LHCN-M2 (cell line): ENCODE data around the gene IQCE. TPM values are rescaled to one million over a fixed set of nuclear protein-coding genes. Genes with fewer than 3 reads are reported as not detected.

Experiments
- DNase-seq: peaks from one replicate; pipeline ENCODE4 v3.0.0-alpha.2; 2012; ENCODE audit warnings: low read depth
- total RNA-seq: library from RNA; depleted of rRNA; stranded (reverse); fragments of >200 nt; gene quantifications from 2 replicates; pipeline ENCODE4 v1.2.3, GENCODE V29; 2014; rRNA removed

IQCE gene
- total RNA-seq, 1 experiment from 2014 or later: 15.3 TPM

DNA sequence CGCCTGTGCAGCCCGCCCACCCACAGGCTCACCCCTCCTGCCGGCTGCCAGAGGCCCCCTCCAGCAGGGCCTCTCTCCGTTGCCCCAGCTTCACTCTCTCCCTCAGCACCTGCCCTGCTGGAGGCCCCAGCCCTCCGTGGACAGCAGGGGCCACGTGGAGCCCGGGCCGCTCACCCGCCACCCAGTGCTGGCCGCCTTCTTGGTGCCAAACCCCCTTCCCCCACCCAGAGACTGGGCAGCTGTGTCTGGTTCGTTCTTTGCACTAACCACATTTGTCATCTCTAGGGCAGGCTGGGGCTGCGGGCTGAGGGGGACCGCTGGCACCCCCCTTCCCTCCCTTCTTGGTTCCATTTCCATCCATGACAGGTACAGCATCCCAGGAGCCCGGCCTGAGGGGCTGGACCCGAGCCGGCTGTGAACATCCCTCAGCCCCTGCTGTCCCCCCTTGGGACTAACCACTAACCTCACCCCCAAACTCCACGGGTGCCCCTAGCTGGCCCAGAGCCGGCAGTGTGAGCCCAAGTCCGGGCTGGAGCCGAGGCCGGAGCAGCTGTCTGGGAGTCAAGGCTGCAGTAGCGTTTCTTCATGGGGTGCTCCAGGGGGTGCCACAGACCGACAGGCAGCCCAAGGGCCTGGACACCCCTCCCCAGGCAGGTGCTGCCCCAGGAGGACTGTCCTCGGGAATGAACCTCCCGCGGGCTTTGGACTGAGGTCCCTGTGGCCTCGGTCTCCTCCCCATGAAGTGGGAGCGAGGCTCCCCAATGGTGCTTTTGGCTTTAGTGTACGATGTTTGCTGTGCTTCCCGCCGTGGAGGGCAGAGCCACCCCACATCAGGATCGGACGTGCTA, 103.7 kb downstream of the IQCE start:
- no peak for DNase-seq

DNA sequence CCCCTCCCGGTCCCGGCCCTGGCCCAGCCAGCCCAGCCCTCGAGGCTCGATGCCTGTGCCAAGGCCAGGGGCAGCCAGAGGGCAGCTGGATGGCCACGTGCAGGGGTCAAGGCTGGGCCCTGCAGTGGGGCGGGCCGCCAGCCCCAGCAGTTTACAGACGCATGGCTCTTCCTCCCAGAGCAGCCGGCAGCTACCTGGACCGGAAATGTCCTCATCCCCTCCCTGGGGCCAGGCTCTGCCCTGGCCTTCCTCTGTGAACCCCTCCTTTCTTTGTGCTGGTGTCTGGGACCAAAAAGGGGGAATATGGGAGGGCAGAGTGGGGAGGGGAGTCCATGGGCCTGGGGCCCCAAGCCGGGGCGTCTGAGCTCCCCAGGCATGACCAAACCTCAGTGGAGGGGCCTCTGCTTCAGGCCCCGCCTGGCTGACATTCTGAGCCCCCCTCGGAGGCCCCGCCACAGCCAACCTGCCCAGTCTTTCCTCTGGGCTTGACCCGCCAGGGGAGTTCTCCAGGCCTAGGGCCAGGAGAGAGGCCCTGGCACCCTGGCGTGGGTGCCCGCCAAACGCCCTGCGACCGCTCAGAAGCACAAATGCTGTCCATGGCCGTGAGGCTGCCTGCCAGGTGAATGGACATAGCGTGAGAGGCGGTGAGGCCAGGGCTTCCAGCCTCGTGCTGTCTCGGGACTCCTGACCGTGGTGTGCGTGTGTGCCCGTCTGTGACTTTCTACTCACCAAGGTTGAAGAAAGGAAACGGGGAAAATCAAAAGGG, 104.5 kb downstream of the IQCE start:
- no peak for DNase-seq

DNA sequence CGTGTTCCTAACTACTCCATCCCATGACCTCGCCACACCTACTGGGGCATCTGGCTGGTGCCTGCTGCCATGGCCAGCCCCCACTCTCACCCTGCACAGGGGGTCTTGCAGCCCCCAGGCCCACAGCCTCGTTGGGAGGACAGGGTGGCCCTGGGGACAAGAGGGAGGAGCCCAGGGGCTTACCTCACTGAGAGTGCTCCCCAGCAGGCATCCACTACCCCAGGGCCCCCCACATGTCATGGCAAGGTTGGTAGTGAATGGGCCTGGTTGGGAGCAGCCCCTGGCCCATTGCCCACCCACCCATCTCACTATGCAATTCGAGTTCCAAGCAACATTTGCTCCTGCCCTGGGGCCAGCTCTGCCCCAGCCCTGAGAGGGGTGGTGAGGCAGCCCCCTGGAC, 105.2 kb downstream of the IQCE start:
- no peak for DNase-seq

Other genes starting within 250 kb of the IQCE start
- 26.0 and 27.7 TPM in 2 replicates for gene SNX8, start 244.5 kb upstream of the IQCE start, total RNA-seq
- 281 and 293 TPM in 2 replicates for gene EIF3B, start 204.2 kb upstream of the IQCE start, total RNA-seq
- gene CHST12, start 155.4 kb upstream of the IQCE start, total RNA-seq: 9.6 and 11.4 TPM in 2 replicates
- not detected in 2 replicates for gene GRIFIN, start 82.6 kb upstream of the IQCE start, total RNA-seq
- gene LFNG, start 39.2 kb upstream of the IQCE start, total RNA-seq: 15.2 and 15.7 TPM in 2 replicates
- gene BRAT1, start 3.5 kb upstream of the IQCE start, total RNA-seq: 73.9 and 78.9 TPM in 2 replicates
- 29.2 and 31.8 TPM in 2 replicates for gene TTYH3, start 73.0 kb downstream of the IQCE start, total RNA-seq
- gene AMZ1, start 129.2 kb downstream of the IQCE start, total RNA-seq: not detected in 2 replicates